ENCODE measurements around the gene PAX7.

PAX7 gene

DNA sequence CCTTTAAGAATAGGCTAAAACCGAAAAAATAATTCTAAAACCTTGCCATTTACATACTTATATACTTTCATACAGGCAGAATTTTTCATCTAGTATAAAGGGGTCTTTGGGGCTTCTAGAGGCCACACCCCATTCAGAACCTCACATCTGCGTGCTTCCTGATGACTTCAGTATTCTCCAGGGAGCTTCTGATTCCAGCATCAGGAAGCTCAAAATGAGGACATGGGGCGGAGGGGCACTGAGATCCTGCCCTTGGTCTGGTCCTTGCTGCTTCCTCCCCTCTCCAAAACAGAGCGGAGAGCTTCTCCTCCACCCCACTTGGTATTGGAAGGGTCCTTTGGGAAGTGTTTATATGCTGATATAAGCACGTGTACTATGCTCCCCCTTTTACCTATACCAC, 13.8 kb downstream of the PAX7 start:
- no peak overlapping the region for H3K27ac ChIP-seq
- no peak for TF ChIP-seq ZFX (IDR thresholded peaks at IDR 0.05)
- TF ChIP-seq, protein P1, sequence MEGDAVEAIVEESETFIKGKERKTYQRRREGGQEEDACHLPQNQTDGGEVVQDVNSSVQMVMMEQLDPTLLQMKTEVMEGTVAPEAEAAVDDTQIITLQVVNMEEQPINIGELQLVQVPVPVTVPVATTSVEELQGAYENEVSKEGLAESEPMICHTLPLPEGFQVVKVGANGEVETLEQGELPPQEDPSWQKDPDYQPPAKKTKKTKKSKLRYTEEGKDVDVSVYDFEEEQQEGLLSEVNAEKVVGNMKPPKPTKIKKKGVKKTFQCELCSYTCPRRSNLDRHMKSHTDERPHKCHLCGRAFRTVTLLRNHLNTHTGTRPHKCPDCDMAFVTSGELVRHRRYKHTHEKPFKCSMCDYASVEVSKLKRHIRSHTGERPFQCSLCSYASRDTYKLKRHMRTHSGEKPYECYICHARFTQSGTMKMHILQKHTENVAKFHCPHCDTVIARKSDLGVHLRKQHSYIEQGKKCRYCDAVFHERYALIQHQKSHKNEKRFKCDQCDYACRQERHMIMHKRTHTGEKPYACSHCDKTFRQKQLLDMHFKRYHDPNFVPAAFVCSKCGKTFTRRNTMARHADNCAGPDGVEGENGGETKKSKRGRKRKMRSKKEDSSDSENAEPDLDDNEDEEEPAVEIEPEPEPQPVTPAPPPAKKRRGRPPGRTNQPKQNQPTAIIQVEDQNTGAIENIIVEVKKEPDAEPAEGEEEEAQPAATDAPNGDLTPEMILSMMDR (conservative IDR thresholded peaks at IDR 0.05) = no peak

DNA sequence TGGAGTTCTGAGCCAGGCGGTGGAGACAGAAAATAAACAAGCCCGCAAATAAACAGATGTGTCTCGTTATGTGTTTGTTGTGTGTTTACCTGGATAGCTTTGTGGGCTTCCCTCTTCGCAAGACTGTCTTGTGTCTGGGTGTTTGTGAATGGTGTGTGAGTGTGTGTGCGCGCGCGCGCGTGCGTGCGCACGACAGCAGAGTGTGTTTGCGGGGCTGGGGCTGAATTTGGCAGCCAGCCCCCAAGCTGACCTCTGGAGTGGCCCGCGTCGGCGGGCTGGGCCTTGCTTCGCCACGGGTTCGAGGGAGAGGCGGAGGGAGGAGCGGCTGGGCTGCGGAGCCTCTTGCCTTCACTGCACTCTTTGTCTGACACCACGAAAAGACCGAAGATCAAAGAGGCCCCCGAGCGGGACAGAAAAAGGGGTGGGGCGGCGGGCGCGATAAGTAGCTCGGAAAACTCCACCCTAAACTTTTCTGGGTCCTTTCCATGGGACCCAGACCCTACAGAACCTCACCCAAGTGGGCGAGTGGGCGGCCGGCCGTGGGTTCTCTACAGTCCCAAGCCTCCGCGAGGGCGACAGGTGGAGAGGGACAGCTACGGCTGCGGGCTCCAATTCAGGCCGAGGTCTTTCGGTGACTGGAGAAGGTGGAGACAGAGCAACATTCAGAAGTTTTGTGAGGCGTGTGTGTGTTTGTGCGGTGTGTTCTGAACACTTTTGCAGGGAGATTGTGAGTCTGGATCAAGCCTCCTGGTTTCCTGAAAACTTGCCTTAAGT, 14.5 kb downstream of the PAX7 start:
- TF ChIP-seq, protein P1 (conservative IDR thresholded peaks at IDR 0.05) = no peak
- no peak for TF ChIP-seq ZFX (IDR thresholded peaks at IDR 0.05)
- no peak overlapping the region for H3K27ac ChIP-seq

DNA sequence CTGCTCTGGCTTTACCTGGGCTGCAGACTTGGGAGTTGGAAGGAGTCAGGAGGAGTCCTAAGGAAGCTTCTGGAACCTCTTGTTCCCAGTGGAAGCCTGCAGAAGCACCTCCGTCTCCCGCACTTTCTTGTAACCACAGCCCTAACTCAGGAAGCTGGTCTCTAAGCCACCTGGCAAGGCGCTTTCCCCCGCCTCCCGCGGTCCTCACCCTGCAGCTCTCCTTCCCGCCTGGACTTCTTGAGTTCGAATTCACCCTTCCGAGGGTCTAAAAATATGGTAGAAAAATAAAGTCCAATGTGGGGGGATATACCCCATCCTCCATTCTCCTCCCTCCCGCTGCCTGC, 15.1 kb downstream of the PAX7 start:
- TF ChIP-seq, protein P1 (conservative IDR thresholded peaks at IDR 0.05) = no peak
- TF ChIP-seq ZFX (IDR thresholded peaks at IDR 0.05) = no peak

GRCh38 chr1:18646091-18646785, 15.6 kb downstream of the PAX7 start:
- no peak for TF ChIP-seq ZFX (IDR thresholded peaks at IDR 0.05)
- TF ChIP-seq, protein P1 (conservative IDR thresholded peaks at IDR 0.05) = no peak
- H3K27ac ChIP-seq = no peak overlapping the region

More for the DNA sequence above, 15.1 kb downstream of the PAX7 start:
- no peak overlapping the region for H3K27ac ChIP-seq

- H3K27ac ChIP-seq = no peak overlapping the region
- TF ChIP-seq ZFX (IDR thresholded peaks at IDR 0.05) = no peak
- TF ChIP-seq, protein P1 (conservative IDR thresholded peaks at IDR 0.05) = no peak
Measured at GRCh38 chr1:18646786-18647410, 16.3 kb downstream of the PAX7 start.

DNA sequence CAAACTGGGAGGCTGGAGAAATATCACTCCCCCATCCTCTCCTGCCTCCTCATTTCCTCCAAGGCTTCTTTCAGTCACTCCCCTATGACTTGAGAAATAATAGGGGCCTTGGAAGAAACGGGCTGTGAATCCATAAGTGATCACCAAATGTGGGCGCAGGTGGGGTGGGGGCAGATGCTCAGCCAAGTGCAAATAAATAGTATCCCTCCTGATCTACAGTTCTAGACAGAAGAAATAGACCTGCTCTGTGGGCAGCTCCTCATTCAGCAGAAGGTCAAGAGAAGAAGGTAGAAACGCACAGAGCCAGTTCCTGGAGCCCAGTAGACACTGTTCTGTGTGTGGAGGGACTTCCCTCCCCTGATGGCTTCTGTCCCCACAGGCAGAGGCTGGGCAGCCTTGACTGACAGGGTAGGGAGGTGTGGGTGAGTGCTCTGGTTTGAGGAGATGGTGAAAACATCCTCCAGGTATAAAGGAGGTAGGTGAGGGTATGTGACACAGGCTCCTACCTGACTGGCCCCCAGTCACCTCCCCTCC, 17.1 kb downstream of the PAX7 start:
- H3K27ac ChIP-seq = no peak overlapping the region
- TF ChIP-seq, protein P1 (conservative IDR thresholded peaks at IDR 0.05) = no peak
- no peak for TF ChIP-seq ZFX (IDR thresholded peaks at IDR 0.05)

All from C4-2B (cell line).